ENCODE measurements around the gene PLEKHG3. TPM values are rescaled to one million over a fixed set of nuclear protein-coding genes. Genes with fewer than 3 reads are reported as not detected.

Gene PLEKHG3
- total RNA-seq, 1 experiment from 2014 or later = 34.0 TPM

GRCh38 chr14:64673748-64674147 lies 30.5 kb upstream of the PLEKHG3 start:
- intact Hi-C loops (cut with micrococcal nuclease; ENCODE audit: unreplicated experiment) (loop anchor here (5.0 kb wide), 1 partner anchor 219 kb away; no protein-coding TSS in a partner anchor), in situ Hi-C loops (cut with HindIII; ENCODE audit: low pct_unique_long_range_greater_than_20kb, low sequenced_read_pairs) (no loop called here)
- ATAC-seq (no peak), DNase-seq (ENCODE audit: low read depth, low spot score) (no peak)
- no peaks in the 10 kb centered on the region for H3K36me3 ChIP-seq (ENCODE audit: control insufficient read depth, insufficient read depth, low read length)
- TF ChIP-seq REST (IDR thresholded peaks at IDR 0.05; ENCODE audit: insufficient read depth in 1 of 2, low read depth in 2 of 2, low read length in 1 of 2) (no peak), CTCF (IDR thresholded peaks at IDR 0.05) (no peak), TCF7L2 (IDR thresholded peaks at IDR 0.05; ENCODE audit: low read depth, low read length) (no peak), SIN3A (IDR thresholded peaks at IDR 0.05; ENCODE audit: borderline replicate concordance, insufficient read depth, low read depth, low read length) (no peak), POLR2AphosphoS5 (IDR thresholded peaks at IDR 0.05; ENCODE audit: low read depth, low read length) (no peak)
- no peaks in the 10 kb centered on the region for H3K9me3 ChIP-seq (ENCODE audit: control insufficient read depth, insufficient read depth, low read depth, low read length)
- H3K4me3 ChIP-seq (ENCODE audit: low read depth in 2 of 2, low read length in 2 of 2) = no peak overlapping the region
- ChIA-PET POLR2A (no interaction called here), CTCF (no interaction called here)
- H3K27ac ChIP-seq (ENCODE audit: low read length) = no peak overlapping the region
- BruUV-seq (replicated peaks) = no TSS peak
- no peaks in the 10 kb centered on the region for H3K4me1 ChIP-seq (ENCODE audit: control insufficient read depth, insufficient read depth, low read length)
- no peaks in the 10 kb centered on the region for H3K27me3 ChIP-seq (ENCODE audit: control insufficient read depth, insufficient read depth, low read length)

GRCh38 chr14:64674829-64675228 lies 29.4 kb upstream of the PLEKHG3 start:
- H3K27me3 ChIP-seq (ENCODE audit: control insufficient read depth, insufficient read depth, low read length) = no peaks in the 10 kb centered on the region
- H3K4me1 ChIP-seq (ENCODE audit: control insufficient read depth, insufficient read depth, low read length) = no peaks in the 10 kb centered on the region
- intact Hi-C loops (cut with micrococcal nuclease; ENCODE audit: unreplicated experiment) = loop anchor here (5.0 kb wide), 1 partner anchor 217 kb away; no protein-coding TSS in a partner anchor
- no TSS peak for BruUV-seq (replicated peaks)
- in situ Hi-C loops (cut with HindIII; ENCODE audit: low pct_unique_long_range_greater_than_20kb, low sequenced_read_pairs) = no loop called here
- DNase-seq (ENCODE audit: low read depth, low spot score) (no peak), ATAC-seq (no peak)
- H3K9me3 ChIP-seq (ENCODE audit: control insufficient read depth, insufficient read depth, low read depth, low read length) = no peaks in the 10 kb centered on the region
- no peak for TF ChIP-seq POLR2AphosphoS5 (IDR thresholded peaks at IDR 0.05; ENCODE audit: low read depth, low read length)
- TF ChIP-seq TCF7L2 (IDR thresholded peaks at IDR 0.05; ENCODE audit: low read depth, low read length) = no peak
- no peak for TF ChIP-seq REST (IDR thresholded peaks at IDR 0.05; ENCODE audit: insufficient read depth in 1 of 2, low read depth in 2 of 2, low read length in 1 of 2)
- no peak for TF ChIP-seq SIN3A (IDR thresholded peaks at IDR 0.05; ENCODE audit: borderline replicate concordance, insufficient read depth, low read depth, low read length)
- TF ChIP-seq CTCF (IDR thresholded peaks at IDR 0.05) = no peak
- POLR2A ChIA-PET = interaction anchor here (0.6 kb wide), 3 partner anchors 24 to 730 kb away, joined by 3 to 5 read pairs (median 4); no protein-coding TSS in a partner anchor
- no peak overlapping the region for H3K4me3 ChIP-seq (ENCODE audit: low read depth in 2 of 2, low read length in 2 of 2)
- no peak overlapping the region for H3K27ac ChIP-seq (ENCODE audit: low read length)
- no peaks in the 10 kb centered on the region for H3K36me3 ChIP-seq (ENCODE audit: control insufficient read depth, insufficient read depth, low read length)
- CTCF ChIA-PET = no interaction called here
